Hepatic stellate cell (primary cell): Measurements from ENCODE around the gene RETREG3.

Source experiments
- DNase-seq: peaks from one replicate; pipeline ENCODE4 v3.0.0; 2011; ENCODE audit warnings: low spot score

Gene RETREG3

DNA sequence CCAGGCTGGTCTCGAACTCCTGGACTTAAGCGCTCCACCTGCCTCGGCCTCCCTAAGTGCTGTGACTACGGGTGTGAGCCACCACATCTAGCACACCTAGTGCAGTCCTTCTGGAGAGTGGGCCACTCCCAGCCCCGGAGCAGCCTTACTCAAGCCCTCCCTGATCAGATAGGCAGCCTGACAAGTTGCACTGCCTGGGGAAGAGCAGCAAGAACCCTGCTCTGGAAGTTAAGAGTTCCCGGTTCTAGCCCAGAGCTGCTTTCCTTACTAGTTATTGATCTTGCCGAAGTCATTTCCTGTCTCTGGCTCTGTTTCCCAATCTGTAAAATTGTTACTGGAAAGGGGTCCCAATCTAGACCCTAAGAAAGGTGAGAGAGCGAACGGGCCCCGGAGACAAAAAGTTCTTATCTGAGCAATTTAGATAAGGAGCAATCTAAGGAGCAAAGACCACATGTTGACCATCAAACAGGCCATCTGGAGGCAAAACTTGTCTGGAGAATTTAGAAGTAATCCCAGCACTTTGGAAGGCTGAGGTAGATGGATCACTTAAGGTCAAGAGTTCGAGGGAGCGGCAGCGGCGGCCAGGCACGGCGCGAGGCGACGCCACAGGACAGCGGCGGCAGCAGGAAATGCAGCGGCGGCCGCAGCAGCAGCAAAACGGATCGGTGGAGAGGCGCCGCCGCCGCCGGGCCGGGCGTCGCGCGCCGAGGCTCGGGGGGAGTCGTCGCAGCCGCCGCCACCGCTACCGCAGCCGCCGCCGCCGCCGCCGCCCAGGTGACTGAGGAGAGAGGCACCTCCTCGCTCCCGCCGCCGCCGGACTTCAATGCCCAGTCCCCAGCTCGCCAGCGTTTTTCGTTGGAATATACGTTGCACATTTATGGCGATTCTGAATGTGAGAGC lies 77.5 kb downstream of the RETREG3 start:
- no peak for DNase-seq

DNA sequence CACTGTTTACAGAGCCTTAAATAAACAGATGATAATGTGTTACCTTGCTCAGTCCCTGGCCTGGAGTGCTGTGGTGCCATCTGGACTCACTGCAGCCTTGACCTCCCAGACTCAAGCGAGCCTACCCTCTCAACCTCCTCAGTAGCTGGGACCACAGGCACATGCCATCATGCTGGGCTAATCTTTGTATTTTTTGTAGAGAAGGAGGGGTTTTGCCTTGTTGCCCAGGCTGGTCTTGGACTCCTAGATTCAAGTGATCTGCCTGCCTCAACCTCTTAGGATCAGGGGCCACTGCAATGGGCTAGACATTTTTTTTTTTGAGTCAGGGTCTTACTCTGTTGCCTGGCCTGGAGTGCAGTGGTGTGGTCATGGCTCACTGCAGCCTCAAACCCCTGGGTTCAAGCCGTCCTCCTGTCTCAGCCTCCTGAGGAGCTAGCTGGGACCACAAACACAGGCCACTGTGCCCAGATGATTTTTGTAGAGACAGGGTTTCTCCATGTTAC lies 78.2 kb downstream of the RETREG3 start:
- DNase-seq, result no peak
